ENCODE results near the gene PSMA8.

DNA sequence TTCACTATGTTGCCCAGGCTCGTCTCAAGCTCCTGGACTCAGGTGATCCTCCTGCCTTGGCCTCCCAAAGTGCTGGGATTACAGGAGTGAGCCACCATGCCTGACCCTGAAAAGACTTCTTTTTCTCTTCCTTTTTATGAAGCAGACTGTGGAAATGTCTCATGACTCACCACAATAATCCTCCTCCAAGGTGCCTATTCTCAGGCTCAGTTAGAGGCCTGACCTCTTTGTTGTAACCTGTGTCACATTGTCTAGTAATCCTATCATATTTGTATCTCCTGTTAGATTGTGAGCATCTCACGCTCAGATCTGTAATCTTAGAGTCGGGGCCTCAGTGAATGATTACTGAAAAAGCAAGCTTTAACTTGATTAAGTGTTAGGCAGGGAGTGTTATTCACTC lies 74.3 kb downstream of the PSMA8 start:
- TF ChIP-seq ZFP30 (CRISPR knock-in tag; IDR thresholded peaks at IDR 0.05) (no peak), ZFP3 (CRISPR knock-in tag; IDR thresholded peaks at IDR 0.05) (no peak), POU6F1 (CRISPR knock-in tag; IDR thresholded peaks at IDR 0.05; ENCODE audit: borderline replicate concordance, low read depth) (no peak), SNAI2 (CRISPR knock-in tag; IDR thresholded peaks at IDR 0.05) (no peak)
- TF ChIP-seq, protein P1, sequence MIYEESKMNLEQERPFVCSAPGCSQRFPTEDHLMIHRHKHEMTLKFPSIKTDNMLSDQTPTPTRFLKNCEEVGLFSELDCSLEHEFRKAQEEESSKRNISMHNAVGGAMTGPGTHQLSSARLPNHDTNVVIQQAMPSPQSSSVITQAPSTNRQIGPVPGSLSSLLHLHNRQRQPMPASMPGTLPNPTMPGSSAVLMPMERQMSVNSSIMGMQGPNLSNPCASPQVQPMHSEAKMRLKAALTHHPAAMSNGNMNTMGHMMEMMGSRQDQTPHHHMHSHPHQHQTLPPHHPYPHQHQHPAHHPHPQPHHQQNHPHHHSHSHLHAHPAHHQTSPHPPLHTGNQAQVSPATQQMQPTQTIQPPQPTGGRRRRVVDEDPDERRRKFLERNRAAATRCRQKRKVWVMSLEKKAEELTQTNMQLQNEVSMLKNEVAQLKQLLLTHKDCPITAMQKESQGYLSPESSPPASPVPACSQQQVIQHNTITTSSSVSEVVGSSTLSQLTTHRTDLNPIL (CRISPR knock-in tag; IDR thresholded peaks at IDR 0.05; ENCODE audit: low read depth), result no peak

Measured in SK-N-SH treated with all-trans-retinoic acid at 6 μM for 48 hours (cell line).